Islet precursor cell (in vitro differentiated cells): ENCODE measurements around the gene STEAP2.
A peak's percentile ranks its signal among the peaks of the same experiment; 100 is the strongest.
"Not testable (repeated sequence)": the region's sequence is repeated elsewhere in the genome, so short reads cannot be mapped to it uniquely, and the experiment has no call there.

ENCODE experiments used
- DNase-seq: peaks from one replicate; pipeline ENCODE4 v3.0.0-alpha.2; 2018

The STEAP2 gene

DNA sequence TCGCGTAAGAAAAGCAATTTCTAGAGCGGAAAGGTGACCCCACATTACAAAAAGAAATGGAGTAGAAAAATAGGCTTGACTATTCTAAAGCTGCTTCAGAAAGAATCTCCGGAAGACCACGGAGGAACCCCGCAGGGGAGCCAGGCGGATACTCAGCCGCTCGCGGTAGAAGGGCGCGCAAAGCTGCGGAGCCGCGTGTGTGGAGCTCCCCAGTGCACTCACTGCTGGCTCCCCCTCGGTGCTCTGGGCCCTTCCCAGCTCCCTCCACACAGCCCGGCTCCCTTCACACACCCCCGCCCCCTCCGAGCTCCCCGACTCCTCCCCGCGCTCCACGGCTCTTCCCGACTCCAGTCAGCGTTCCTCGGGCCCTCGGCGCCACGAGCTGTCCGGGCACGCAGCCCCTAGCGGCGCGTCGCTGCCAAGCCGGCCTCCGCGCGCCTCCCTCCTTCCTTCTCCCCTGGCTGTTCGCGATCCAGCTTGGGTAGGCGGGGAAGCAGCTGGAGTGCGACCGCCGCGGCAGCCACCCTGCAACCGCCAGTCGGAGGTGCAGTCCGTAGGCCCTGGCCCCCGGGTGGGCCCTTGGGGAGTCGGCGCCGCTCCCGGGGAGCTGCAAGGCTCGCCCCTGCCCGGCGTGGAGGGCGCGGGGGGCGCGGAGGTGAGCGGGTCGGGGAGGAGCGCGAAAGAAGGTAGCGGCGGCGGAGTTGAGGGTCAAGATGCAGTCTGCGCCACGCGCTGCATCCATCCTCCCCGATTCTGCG is at the start of gene STEAP2:
Gene STEAP2 (plus strand): TSS at position 350 of the 758 bp plus-strand sequence. CDS start 13,343 bp downstream, outside the sequence.
- peak; percentile 96 for DNase-seq

DNA sequence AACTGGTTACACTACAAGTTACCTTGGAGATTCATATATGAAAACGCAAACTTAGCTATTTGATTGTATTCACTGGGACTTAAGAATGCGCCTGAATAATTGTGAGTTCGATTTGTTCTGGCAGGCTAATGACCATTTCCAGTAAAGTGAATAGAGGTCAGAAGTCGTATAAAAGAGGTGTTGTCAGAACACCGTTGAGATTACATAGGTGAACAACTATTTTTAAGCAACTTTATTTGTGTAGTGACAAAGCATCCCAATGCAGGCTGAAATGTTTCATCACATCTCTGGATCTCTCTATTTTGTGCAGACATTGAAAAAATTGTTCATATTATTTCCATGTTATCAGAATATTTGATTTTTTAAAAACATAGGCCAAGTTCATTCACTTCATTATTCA is 48.0 kb upstream of the STEAP2 start:
- no peak for DNase-seq

DNA sequence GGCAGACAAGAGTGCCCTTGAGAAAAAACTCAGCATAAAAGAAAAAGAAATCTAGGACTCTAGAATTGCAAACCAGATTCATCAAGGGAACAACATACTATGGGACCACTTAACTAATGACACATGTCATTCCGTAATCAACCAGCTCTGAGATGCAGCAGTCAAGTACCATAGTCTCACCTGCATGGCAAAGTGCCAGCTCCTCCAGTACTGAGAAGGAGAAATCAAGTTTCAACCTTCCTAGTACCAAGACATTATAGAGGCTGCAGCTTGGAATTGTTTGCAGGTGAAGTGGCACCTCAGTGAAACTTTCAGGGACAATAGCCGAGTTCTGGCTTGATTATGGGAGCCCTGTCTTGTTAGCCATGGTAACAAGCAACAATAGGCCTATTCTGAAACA is 45.8 kb upstream of the STEAP2 start:
- DNase-seq = no peak

DNA sequence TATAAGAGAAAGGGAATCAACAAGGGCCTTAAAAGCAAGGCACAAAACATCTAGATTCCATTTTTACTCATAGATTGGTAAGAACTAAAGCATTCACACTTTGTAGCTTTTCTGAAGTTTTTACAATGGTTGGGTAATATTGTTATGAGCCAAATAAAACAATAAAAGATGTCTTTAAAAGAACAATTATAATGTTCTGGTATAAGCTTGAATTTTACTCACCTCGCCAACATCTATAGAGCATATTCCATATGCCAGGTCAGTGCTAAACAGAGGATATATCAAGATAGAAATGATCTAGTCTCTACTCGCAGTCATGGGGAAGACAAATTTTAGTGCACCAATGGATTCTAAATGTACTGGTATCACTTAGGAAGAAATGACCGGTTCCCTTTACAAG is 45.4 kb upstream of the STEAP2 start:
- DNase-seq = no peak

DNA sequence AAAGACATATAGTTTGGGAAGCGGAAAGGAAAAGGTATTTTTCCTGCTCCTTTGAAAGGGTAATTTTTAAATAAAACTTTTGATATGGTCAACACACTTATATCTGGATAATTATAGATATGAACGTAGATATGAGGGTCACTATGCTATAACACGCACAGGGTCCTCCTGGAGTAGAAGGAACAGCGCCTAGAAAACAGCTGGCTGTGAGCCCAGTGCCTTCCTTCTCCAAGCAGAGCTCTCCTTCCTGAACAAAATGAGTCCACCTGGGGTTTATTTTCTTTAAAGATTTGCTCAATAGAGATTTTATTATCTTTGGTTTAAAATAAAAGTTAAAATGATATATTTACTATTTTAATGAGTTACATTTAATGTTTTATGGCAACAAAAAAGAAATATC is 44.2 kb upstream of the STEAP2 start:
- DNase-seq = no peak

DNA sequence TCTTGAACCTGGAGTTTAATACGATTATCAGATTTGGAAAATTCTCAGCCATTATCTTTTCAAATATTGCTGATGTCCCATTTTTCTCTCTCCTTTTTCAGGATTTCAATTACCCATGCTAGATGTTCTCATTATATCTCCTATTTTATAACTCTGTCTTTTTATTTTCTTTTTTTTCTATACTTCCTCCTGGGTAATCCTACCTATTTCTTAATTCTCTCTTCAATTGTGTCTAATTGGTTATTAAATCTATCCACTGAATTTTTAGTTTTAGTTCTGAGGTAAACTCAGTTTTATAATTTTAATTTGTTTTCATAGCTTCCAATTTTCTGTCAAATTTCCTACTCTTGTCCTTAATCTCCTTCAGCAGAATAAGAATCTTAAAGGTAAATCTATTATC is 41.6 kb upstream of the STEAP2 start:
- DNase-seq = no peak

- DNase-seq = no peak
These were observed 39.4 kb upstream of the STEAP2 start for GRCh38 chr7:90172121-90172520.

GRCh38 chr7:90172624-90173023 is 38.9 kb upstream of the STEAP2 start:
- no peak for DNase-seq

GRCh38 chr7:90173127-90173844 is 38.3 kb upstream of the STEAP2 start:
- DNase-seq = no peak

DNA sequence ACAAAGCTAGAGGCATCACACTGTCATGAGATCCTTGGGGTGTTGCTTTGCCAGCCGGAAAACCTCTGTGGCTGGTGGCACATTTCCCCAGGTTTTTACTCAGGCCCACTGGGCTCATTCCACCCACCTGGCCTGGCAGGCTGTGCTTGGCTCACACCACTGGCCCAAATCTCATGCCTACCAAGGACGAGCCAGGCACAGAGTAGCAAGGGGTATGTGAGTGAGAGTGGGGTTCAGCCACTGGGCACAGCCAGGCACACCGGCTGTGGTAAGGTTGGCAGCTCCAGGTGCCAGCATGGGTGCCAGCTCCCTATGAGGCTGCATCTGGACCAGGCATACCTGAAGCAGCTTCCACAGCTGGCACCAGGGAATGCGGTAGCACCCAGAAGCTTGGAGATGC is 35.9 kb upstream of the STEAP2 start:
- DNase-seq = no peak

- no peak for DNase-seq
These were observed 35.3 kb upstream of the STEAP2 start for GRCh38 chr7:90176195-90176594.

DNA sequence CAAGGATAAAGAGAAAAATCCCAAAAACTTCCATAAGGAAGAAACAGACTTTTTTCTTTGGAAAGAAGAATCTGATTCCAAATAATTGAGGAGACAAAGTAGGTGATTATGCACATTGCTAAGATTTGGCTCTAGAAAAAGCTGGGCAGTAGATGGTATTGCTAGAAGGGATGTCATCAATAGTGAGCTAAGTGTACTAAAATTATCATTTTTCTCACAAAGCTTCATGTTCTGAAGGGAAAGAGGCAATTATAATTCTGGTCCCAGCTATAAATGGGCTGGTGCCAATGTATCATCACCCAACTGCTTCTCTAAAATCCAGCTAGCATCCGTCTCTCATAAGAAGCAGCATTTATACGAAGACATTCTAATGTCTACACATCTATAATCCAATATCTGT is 33.4 kb upstream of the STEAP2 start:
- DNase-seq = no peak

DNA sequence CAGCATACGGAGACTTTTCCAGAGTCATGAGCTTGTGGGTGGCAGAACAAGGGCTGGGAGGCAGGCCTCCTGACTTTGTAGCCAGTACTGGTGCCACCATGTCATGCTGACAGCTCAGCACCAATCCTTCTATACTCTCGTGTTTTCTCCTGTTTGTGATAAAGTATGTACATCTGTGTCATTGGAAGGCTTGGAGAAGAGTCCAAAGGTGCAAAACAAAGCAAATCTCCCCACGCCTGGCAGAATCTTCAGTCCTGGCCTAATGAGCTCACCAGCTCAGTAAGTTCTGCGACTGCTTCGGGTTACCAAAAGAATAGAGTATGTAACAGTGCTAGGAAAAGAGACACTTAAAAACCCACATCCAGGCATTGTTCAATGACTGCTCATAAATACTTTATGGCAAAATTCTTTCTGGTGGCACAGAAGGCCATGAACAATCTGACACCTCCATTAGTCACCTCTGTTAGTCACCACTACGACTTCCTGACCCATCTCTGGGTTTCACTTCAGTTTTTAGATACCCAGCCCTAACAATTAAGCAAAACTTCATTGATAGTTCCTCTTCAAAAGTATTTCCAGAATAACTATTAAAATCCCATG is 32.8 kb upstream of the STEAP2 start:
- DNase-seq = no peak

- no peak for DNase-seq
These were observed 31.4 kb upstream of the STEAP2 start for GRCh38 chr7:90180011-90180585.

DNA sequence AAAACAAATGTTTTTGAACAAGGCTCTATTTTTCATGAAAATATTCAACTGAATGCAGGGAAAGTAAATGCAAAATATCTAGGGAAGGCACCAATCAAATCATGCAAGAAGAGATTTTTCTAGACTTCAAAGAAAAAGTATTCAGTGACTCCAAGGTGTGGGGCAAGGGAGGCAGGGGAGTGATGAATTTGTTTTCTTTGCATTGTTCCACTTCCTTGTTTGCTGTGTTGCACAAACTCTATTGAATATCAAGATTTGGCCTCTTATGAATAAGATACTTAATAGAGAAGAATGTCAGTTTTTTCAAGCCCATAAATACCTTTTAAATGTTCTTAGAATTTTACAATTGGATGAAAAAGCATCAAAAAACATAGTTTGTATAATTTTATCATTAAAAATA is 30.9 kb upstream of the STEAP2 start:
- no peak for DNase-seq

- no peak for DNase-seq
These were observed 30.1 kb upstream of the STEAP2 start for GRCh38 chr7:90181485-90181884.

DNA sequence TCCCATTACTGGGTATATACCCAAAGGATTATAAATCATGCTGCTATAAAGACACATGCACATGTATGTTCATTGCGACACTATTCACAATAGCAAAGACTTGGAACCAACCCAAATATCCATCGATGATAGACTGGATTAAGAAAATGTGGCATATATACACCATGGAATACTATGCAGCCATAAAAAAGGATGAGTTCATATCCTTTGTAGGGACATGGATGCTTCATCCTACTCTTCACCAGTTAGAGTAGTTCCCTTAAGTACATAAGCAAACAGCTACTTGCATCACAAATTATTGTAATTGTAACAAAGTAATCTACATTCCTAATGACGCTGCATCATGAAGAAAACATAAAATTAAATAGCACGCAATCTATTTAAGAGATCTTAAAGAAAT is 25.2 kb upstream of the STEAP2 start:
- not testable (repeated sequence) for DNase-seq

DNA sequence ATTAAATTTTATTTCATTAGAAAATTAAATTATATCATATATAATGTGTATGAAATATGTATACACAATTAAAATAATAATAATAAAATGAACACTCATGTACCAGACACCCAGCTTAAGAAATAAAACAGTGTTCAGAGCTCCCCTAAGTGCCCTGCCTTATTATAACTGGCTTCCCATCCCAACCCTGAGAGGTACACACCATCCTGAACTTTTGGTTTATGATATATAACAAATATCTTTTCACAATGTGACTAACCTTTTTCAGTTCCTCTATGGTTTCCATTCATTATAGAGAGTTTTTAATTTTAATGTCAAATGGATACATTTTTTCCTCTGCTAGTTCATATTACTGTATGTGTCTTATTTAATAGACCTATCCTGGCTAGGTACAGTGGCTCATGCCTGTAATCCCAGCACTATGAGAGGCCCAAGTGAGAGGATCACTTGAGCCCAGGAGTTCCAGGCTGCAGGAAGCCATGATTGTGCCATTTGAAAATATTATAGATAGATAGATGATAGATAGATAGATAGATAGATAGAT is 24.0 kb upstream of the STEAP2 start:
- DNase-seq = no peak

DNA sequence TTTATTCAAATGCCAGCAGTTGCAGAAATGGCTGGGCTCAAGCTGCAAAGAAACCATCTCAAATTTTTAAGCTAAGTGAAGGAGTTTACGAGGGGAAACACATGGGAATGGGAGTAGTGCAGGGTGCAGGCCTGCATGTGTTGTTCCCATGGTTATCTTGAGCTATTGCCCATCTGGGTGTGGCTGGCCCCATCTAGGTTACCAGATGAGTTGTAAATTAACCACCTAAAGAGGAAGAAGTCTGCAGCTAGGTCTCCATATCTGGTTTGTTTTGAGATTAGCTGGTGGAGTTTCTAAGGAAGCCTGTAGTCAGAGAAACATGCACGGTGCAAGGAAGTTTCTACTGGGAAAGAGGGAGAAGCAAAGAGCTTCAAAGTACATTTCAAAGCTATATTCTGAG is 23.3 kb upstream of the STEAP2 start:
- no peak for DNase-seq

DNA sequence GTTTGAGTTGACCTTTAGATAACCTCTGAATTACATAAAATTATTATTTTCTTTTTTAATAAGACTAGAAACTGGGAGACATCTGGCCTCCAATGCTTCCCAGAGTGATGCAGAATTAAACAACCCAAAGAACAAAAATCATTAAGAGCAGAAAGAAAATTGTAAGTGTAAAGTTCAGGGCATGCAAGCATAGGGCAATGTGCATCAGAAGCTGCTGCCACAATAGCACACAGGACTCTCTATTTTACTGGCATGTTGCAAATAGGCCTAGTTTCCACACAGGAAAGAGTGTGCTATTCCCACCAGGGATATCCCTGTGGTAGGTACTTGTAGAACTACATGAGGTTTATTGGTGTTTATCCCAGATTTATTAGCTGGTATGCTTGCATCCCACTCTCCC is 20.5 kb upstream of the STEAP2 start:
- DNase-seq = no peak

DNA sequence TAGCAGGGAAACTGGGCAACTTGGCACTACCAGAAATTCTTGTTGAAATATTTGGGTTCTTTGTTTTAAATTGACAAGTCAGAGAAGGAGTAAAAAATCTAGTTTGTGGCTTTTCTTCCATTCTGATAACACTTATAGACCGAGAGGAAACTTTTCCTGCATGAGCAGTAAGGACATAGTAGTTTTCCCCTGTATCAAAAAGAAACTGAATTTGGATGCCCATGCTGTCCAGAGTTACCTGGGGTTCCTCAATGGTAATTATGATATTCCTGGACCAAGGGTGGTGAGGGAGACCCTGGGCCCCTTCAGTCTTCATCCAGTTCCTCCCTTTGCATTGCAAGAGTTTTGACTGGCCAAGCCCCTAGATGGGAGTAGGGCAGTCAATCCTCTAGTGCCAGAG is 19.9 kb upstream of the STEAP2 start:
- DNase-seq = no peak

GRCh38 chr7:90192876-90193750 is 18.4 kb upstream of the STEAP2 start:
- DNase-seq = no peak
